ENCODE measurements around the gene LYST.
A peak's percentile ranks its signal among the peaks of the same experiment; 100 is the strongest.

The LYST gene

GRCh38 chr1:235710687-235711086, 156.0 kb downstream of the LYST start:
- no peak for DNase-seq (ENCODE audit: low read depth)

DNA sequence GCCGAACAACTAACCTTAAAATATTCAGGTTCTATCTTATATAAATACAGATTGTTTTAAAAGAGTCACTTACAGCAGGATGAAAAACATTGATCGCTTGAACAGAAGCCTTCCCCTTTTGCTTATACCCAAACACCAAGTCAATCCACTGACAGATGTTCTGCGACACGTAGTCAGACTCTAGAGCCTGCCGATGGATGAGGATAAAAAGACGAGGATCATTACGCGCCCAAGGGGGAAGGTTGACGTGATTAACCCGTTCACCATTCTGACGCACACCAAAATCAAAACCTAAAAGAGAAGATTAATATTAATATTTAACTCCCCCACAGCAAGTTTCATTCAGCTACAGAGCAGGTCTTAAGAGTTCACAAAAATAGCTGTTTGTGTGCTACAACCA, 157.7 kb downstream of the LYST start:
- no peak for DNase-seq (ENCODE audit: low read depth)

DNA sequence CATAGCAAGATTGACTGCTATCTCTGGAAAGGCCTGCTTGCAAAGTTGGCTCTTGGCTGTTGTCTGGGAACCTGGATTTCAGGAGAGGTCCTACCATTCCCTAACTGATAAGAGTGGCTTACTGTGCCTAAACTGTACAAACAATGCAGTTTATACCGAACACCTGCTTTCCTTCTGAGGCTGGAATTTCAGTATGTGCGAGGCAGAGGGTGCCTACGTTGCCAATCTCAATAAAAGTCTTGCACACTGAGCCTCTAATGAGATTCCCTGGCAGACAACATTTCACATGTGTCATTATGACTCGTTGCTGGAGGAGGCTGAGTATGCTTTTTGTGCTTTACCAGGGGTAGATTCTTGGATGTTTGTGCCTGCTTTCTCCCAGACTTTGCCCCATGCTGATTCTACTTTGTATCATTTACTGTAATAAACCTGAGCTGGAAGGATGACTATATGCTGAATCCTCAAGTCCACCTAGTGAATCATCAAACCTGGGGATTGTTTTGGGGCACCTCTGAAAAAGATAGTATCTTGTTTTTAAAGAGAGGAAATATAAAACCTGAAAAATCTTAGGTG, 158.2 kb downstream of the LYST start:
- DNase-seq (ENCODE audit: low read depth), result peak; percentile 24

DNA sequence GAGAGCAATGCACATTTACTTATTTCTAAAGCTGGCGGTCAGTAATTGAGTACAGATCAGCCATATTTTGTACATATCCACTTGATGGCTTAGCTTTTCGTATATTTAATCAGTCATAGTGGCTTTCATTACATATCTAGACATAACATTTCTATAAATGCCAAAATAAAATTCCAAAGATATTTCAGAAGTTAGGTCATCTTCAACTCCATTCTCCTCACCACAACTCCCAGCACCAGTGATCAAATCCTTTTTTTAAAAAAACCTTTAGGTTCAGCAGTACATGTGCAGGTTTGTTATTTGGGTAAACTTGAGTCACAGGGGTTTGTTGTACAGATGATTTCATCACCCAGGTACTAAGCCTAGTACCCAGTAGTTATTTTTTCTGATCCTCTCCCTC, 163.2 kb downstream of the LYST start:
- no peak for DNase-seq (ENCODE audit: low read depth)

GRCh38 chr1:235702412-235702811, 164.3 kb downstream of the LYST start:
- no peak for DNase-seq (ENCODE audit: low read depth)

- DNase-seq (ENCODE audit: low read depth), result no peak
Measured at GRCh38 chr1:235697508-235697907, 169.2 kb downstream of the LYST start.

- DNase-seq (ENCODE audit: low read depth), result no peak
Measured at GRCh38 chr1:235689356-235689755, 177.3 kb downstream of the LYST start.

DNA sequence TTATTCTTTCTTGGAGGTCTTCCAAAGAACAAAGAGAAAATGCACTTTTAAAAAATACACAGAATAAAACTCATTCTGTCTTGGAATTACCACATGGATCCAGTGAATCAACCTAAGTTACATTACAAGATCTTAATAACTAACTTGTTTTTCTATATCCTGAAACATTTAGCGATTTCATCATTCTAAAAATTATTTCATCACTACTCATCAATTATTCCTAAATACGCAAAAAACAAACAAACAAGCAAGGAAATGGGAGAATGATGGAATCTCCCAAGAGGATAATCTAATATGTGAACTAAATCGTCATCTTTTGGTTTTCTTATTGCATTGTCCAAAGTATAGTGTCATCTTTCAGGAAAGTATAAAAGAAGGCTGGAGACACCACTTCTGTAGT, 178.6 kb downstream of the LYST start:
- no peak for DNase-seq (ENCODE audit: low read depth)

DNA sequence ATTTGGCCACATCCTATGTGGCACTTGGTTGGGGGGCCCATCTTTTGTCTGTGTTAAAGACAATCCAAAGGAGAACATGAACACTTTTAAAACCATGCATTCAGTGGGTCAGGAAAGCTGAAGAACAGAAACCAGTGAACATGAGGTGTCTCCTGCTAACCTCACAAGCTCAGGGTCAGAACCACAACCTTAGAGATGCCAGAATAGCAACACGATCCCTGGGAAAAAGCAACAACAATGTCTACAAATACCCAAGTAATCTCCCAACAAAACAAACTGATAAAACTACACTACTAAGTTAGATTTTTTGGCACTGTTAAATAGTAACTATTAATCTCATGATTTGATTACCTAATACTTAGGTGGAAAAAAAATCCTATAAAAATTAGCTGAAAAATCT, 183.1 kb downstream of the LYST start:
- DNase-seq (ENCODE audit: low read depth), result no peak

DNA sequence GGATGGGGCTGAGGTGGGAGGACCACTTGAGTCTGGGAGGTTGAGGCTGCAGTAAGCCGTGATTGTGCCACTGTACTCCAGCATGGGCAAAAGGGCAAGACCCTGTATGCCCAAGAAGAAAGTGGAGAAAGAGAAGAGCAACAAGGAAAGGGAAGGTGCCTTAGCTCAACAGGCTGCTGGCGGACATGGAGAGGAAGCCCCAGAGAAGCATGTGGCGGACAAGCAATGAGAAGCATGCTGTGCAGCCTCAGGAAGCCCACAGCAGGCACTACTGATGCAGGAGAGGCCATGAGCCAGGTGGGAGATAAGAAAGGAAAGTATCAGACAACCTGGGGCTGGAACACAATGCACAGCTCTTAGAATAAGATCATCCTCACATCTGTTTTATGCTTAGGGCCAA, 184.5 kb downstream of the LYST start:
- DNase-seq (ENCODE audit: low read depth), result no peak

DNA sequence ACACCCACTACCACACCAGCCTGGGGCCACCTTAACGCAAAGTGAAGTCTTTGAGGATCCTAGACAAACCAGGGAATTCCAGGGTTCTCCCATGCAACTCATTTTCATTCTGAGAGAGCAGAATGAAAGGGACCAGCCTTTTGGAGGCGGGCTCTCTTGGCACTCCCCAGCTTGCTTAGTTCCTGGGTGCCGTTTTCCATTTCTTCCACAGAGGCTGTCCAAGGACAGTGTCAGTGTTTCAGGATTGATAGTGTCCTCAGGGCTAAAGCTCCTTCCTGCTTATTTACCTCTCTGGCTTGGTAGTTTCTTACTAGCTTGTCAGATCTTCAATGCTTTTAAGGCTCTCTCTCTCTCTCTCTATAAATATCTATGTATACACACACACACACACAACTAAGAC, 187.1 kb downstream of the LYST start:
- DNase-seq (ENCODE audit: low read depth), result no peak

- no peak for DNase-seq (ENCODE audit: low read depth)
Measured at GRCh38 chr1:235679005-235679404, 187.7 kb downstream of the LYST start.

DNA sequence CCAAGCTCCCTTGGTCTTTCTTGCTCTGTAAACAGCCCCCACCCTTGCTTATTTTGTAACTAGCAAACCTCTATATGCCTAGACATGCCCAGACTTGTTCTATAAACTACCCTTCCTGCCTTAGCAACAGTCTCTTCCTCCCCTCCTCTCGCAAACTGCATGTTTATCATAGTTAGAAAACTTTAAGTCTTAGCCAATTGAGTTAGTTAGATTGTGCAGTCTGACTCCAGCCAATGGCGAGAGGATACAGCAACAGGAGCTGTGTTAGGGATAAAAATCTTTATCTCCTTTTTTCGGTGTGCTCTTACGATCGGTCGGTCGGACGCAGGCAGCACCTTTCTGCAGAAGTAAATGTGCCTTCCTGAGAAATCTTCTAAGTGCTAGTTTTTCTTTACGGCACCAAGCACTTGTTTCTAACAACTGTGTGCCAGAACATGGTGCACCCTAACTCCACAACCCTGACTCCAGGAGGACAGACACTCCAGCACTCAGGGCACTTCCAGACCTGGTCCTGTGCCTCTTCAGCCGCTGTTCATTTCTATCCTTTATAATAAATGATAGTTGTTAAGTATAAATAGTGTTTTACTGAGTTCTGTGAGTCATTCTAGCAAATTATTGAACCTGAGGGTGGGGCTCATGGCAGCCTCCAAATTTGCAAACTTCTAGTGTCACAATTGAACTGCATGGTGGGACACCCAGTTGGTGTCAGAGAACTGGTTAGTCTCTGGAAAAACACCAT, 191.4 kb downstream of the LYST start:
- DNase-seq (ENCODE audit: low read depth), result no peak

DNA sequence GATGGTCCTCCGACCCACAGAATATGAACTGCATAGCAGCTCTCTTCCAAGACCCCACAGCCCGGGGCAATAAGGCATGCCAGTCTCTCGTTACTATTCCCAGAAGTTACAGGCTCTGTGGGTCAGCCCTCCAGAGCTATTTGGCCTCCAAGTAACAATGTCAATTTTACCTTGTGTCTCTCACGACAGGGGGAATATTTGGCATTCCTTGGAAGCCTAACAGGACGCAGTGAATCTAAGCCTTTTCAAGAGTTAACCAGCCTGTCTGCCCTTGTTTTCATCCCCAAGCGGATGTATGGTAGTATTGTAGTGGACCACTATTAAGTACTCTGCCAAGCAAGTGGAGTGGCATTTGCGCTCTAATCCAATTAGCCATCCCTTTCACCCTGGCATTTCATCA, 192.7 kb downstream of the LYST start:
- no peak for DNase-seq (ENCODE audit: low read depth)

GRCh38 chr1:235671992-235672391, 194.7 kb downstream of the LYST start:
- no peak for DNase-seq (ENCODE audit: low read depth)

- DNase-seq (ENCODE audit: low read depth), result no peak
Measured at GRCh38 chr1:235670157-235670776, 196.4 kb downstream of the LYST start.

DNA sequence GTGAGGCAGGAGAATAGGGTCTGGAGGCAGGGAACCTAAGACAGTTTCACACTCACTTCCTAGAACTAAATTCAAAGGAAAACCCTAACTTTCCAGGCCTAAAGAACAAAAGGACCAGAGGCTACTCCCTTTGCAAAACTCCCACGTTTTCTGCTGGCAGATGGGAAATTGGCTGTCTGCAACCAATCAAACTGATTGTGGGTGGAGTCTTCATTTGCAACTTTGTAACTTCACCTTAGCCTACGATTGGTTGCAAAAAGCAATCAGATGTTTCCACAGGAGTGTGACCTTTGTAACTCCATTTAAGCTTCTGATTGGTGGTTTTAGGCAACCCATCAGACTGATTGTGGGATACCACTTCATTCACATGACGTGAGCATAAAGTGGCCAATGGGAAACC, 197.4 kb downstream of the LYST start:
- no peak for DNase-seq (ENCODE audit: low read depth)

GRCh38 chr1:235663628-235664027, 203.1 kb downstream of the LYST start:
- DNase-seq (ENCODE audit: low read depth), result no peak

- no peak for DNase-seq (ENCODE audit: low read depth)
Measured at GRCh38 chr1:235661568-235661967, 205.1 kb downstream of the LYST start.

- no peak for DNase-seq (ENCODE audit: low read depth)
Measured at GRCh38 chr1:235659186-235659771, 207.4 kb downstream of the LYST start.

- no peak for DNase-seq (ENCODE audit: low read depth)
Measured at GRCh38 chr1:235657747-235658526, 208.8 kb downstream of the LYST start.

DNA sequence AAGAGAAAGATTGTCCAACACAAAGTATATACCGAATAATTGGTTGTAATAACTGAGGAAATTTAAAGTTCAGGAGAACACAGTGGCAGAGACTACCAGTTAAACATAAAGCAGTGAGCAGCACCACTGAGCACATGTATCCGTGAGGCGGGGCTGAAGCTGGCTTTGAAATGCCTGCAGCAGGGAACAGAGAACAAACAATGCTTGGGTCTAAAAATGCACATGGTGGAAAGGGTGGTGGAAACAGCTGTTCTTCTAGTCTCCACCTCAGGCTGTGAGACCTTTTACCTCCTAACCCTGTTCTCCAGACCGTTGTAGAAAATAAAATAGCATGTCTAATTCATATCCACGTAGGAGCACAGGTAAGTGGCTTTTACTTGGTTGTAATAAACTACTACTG, 209.4 kb downstream of the LYST start:
- no peak for DNase-seq (ENCODE audit: low read depth)

DNA sequence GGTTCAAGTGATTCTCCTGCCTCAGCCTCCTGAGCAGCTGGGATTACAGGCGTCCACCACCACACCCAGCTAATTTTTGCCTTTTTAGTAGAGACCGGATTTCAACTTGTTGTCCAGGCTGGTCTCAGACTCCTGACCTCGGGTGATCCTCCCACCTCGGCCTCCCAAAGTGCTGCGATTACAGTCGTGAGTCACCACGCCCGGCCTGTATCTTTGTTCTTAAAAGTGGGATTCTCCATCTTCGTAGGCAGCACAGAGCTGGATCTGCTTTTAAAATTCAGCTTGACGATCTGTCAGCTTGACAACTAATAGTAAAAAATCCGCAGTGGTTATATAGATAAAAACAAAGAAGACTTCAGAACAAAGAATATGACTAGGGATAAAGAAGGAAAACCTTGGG, 214.3 kb downstream of the LYST start:
- no peak for DNase-seq (ENCODE audit: low read depth)

Measured in GM04504 (cell line).